Duodenal mucosa (tissue), 2 donors: ENCODE results near the gene PRPH.
A peak's percentile ranks its signal among the peaks of the same experiment; 100 is the strongest.
"Not testable (repeated sequence)": the region's sequence is repeated elsewhere in the genome, so short reads cannot be mapped to it uniquely, and the experiment has no call there.

Experiments
- H3K27ac ChIP-seq: one replicate; pipeline ENCODE4 v1.7.0; 2013; ENCODE audit warnings: low read depth, low read length
- H3K27me3 ChIP-seq, 2 donors: one replicate each; pipeline ENCODE4 v1.7.0; 2013; ENCODE audit warnings: low read length in 2 of 2, control low read depth in 1 of 2; ENCODE audit not compliant: insufficient read depth in 2 of 2, control insufficient read depth in 1 of 2
- H3K36me3 ChIP-seq, 2 donors: one replicate each; pipeline ENCODE4 v1.7.0; 2013; ENCODE audit warnings: low read length in 2 of 2, control low read depth in 1 of 2; ENCODE audit not compliant: insufficient read depth in 2 of 2, control insufficient read depth in 1 of 2
- H3K4me1 ChIP-seq, 2 donors: one replicate each; pipeline ENCODE4 v1.7.0; 2013; ENCODE audit warnings: low read length in 2 of 2, control low read depth in 1 of 2; ENCODE audit not compliant: insufficient read depth in 2 of 2, control insufficient read depth in 1 of 2
- H3K4me3 ChIP-seq, 2 donors: one replicate each; pipeline ENCODE4 v1.7.0; 2013; ENCODE audit warnings: low read length in 2 of 2, low read depth in 1 of 2
- H3K9ac ChIP-seq, 2 donors: one replicate each; pipeline ENCODE4 v1.7.0; 2013; ENCODE audit warnings: low read length in 2 of 2, low read depth in 1 of 2
- H3K9me3 ChIP-seq, 2 donors: one replicate each; pipeline ENCODE4 v1.7.0; 2013; ENCODE audit warnings: low read length in 2 of 2, control low read depth in 1 of 2; ENCODE audit not compliant: control insufficient read depth in 1 of 2

The PRPH gene

DNA sequence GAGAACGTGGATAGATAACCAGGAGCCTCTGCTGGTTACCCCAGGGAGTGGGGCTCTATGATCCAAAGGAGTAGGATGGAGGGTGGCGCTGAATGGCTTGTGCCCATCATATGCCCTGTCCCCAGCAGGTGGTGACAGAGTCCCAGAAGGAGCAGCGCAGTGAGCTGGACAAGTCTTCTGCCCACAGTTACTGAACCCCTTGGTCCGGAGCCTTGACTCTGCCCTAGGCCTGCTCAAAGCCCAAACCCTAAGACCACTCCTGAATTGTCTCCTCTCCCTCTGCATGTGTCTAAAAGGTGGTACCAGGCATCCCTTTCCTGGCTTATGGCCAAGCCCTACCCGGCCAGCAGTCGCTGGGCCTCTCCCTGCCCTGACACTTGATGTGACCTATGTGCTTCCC lies 3.2 kb downstream of the PRPH start:
- H3K27me3 ChIP-seq, result peaks cover 41 to 52% of the 10 kb centered on the region in 2 donors
- H3K36me3 ChIP-seq, result no peaks in the 10 kb centered on the region
- no peak overlapping the region for H3K27ac ChIP-seq
- peaks cover 17 to 27% of the 10 kb centered on the region in 2 donors for H3K4me1 ChIP-seq
- H3K9me3 ChIP-seq, result no peaks in the 10 kb centered on the region
- no peak overlapping the region for H3K9ac ChIP-seq
- no peak overlapping the region for H3K4me3 ChIP-seq

DNA sequence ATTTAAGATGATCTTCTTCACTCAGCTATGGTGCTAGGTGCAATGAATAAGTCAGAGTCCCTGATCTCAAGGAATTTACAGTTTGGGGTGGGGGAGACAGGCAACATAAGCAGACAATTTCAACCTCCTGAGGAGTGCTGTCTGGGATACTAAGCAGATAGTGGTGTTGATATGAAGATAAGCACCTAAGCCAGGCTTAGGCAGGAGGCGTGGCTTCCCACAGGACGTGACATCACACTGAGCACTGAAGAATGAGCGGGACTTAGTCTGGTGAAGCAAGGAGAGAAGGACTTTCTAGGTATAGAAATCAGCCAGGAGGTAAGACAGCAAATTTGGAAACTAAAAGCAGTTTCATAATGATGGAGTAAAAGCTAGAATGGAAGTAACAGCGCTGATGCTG lies 6.8 kb downstream of the PRPH start:
- H3K27ac ChIP-seq, result no peak overlapping the region
- peaks cover 17 to 24% of the 10 kb centered on the region in 2 donors for H3K27me3 ChIP-seq
- no peak overlapping the region for H3K9ac ChIP-seq
- no peaks in the 10 kb centered on the region for H3K9me3 ChIP-seq
- peaks cover 9 to 15% of the 10 kb centered on the region in 2 donors for H3K4me1 ChIP-seq
- H3K36me3 ChIP-seq, result no peaks in the 10 kb centered on the region
- no peak overlapping the region for H3K4me3 ChIP-seq

DNA sequence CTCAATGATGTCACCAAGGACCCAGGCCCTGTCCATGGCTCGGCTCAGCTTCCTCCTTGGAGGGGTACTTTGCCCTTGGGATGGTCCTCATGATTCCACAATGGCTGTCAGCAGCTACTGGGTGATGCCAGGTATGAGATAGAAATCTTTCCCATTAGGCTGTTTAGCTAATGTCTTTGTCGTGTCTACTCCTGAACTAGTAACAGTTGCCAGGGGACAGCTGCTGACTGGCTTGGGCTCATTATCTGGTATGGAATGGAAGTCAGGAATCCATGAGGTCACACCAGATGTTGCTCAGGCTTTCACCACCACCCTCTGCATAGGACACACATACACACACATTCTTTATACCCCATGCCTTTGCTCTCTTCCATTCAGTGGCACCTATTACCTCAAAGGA lies 9.2 kb downstream of the PRPH start:
- H3K27me3 ChIP-seq, result peaks cover 0 to 5% of the 10 kb centered on the region in 2 donors

DNA sequence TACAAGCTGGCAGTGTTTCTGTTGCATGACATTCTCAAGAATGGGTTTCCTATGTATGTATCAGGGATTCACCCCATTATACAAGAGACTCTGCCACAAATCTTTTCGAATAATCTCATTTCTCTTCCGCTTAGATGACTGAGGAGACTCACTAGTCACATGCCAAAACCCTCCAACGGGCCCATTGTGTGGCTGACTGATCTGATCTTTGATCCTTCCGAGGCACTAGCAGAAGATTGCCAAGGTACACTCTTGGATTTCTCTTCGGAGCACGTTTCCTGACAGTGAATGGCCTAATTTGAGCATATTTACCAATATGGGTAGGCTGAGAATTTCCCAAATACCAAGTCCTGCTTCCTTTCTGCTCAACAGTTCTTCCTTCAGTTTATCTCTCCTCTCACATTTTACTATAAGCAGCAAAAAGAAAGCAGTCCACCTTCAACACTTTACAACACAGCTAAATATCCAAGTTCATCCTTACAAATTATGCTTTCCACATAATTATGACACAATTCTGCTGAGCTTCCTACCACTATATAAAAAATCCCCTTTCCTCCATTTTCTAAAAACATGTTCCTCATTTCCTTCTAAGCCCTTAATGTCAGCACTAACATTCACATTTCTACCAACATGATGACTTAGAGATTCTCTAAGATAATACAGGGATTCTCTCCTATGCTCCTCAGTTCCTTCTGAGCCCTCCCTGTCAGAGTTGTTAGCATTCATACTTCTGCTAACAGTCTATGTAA lies 11.0 kb downstream of the PRPH start:
- Histone ChIP-seq H3K9ac (no peak overlapping the region), H3K36me3 (no peaks in the 10 kb centered on the region), H3K27ac (no peak overlapping the region), H3K27me3 (peaks cover 0 to 5% of the 10 kb centered on the region in 2 donors), H3K4me3 (no peak overlapping the region), H3K9me3 (no peaks in the 10 kb centered on the region), H3K4me1 (peaks cover 0 to 4% of the 10 kb centered on the region in 2 donors)

More for the DNA sequence above, 9.2 kb downstream of the PRPH start:
- Histone ChIP-seq H3K4me3 (no peak overlapping the region), H3K27ac (no peak overlapping the region), H3K4me1 (peaks cover 0 to 4% of the 10 kb centered on the region in 2 donors), H3K9me3 (no peaks in the 10 kb centered on the region), H3K9ac (no peak overlapping the region), H3K36me3 (no peaks in the 10 kb centered on the region)

DNA sequence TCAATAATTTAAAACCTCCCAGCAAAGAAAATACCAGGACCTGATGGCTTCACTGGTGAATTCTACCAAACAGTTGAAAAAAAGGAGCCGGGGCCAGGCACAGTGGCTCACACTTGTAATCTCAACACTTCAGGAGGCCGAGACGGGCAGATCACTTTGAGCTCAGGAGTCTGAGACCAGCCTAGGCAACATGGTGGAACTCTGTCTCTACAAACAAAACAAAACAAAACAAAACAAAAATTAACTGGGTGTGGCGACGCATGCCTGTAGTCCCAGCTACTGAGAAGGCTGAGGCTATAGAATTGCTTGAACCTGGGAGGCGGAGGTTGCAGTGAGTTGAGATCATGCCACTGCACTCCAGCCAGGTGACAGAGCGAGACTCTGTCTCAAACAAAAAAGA lies 14.4 kb downstream of the PRPH start:
- H3K4me1 ChIP-seq, result peaks cover 0 to 4% of the 10 kb centered on the region in 2 donors
- no peak overlapping the region for H3K27ac ChIP-seq
- H3K9ac ChIP-seq, result no peak overlapping the region
- no peaks in the 10 kb centered on the region for H3K36me3 ChIP-seq
- no peak overlapping the region for H3K4me3 ChIP-seq
- no peaks in the 10 kb centered on the region for H3K27me3 ChIP-seq
- H3K9me3 ChIP-seq, result no peaks in the 10 kb centered on the region

DNA sequence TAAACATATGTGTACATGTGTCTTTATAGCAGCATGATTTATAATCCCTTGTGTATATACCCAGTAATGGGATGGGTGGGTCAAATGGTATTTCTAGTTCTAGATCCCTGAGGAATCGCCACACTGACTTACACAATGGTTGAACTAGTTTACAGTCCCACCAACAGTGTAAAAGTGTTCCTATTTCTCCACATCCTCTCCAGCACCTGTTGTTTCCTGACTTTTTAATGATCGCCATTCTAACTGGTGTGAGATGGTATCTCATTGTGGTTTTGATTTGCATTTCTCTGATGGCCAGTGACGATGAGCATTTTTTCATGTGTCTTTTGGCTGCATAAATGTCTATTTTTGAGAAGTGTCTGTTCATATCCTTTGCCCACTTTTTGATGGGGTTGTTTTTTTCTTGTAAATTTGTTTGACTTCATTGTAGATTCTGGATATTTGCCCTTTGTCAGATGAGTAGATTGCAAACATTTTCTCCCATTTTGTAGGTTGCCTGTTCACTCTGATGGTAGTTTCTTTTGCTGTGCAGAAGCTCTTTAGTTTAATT lies 15.6 kb downstream of the PRPH start:
- peaks cover 5 to 13% of the 10 kb centered on the region in 2 donors for H3K4me1 ChIP-seq
- H3K27ac ChIP-seq, H3K9me3 ChIP-seq, H3K36me3 ChIP-seq, H3K27me3 ChIP-seq, H3K4me3 ChIP-seq, H3K9ac ChIP-seq: not testable (repeated sequence)

DNA sequence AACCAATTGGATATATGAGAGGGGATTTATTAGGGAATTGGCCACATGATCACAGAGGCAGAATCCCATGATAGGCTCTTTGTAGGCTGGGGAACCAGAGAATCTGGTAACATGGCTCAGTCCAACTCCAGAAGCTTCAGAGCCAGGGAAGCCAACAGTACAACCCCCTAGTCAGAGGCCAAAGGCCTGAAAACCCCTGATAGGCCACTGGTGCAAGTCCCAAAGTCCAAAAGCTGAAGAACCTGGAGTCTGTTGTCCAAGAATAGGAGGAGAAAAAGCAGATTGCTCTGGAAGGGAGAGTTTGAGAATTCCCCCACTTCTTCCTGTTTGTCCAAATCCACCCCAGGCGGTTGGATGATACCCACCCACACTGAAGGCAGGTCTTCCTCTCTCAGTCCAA lies 19.9 kb downstream of the PRPH start:
- Histone ChIP-seq H3K9ac (no peak overlapping the region), H3K27me3 (no peaks in the 10 kb centered on the region), H3K27ac (no peak overlapping the region), H3K4me3 (no peak overlapping the region), H3K9me3 (no peaks in the 10 kb centered on the region), H3K4me1 (peaks cover 5 to 8% of the 10 kb centered on the region in 2 donors), H3K36me3 (no peaks in the 10 kb centered on the region)

DNA sequence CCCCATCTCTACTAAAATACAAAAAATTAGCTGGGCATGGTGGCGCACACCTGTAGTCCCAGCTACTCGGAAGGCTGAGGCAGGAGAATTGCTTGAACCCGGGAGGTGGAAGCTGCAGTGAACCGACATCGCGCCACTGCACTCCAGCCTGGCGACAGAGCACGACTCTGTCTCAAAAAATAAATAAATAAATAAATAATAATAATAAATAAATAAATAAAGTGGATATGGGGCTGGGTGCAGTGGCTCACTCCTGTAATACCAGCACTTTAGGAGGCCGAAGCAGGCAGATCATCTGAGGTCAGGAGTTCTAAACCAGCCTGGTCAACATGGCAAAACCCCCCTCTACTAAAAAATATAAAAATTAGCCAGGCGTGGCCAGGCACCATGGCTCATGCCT lies 22.2 kb downstream of the PRPH start:
- not testable (repeated sequence) for H3K9ac ChIP-seq, H3K36me3 ChIP-seq, H3K27me3 ChIP-seq, H3K4me3 ChIP-seq, H3K27ac ChIP-seq, H3K9me3 ChIP-seq
- H3K4me1 ChIP-seq, result peaks cover 9 to 12% of the 10 kb centered on the region in 2 donors

DNA sequence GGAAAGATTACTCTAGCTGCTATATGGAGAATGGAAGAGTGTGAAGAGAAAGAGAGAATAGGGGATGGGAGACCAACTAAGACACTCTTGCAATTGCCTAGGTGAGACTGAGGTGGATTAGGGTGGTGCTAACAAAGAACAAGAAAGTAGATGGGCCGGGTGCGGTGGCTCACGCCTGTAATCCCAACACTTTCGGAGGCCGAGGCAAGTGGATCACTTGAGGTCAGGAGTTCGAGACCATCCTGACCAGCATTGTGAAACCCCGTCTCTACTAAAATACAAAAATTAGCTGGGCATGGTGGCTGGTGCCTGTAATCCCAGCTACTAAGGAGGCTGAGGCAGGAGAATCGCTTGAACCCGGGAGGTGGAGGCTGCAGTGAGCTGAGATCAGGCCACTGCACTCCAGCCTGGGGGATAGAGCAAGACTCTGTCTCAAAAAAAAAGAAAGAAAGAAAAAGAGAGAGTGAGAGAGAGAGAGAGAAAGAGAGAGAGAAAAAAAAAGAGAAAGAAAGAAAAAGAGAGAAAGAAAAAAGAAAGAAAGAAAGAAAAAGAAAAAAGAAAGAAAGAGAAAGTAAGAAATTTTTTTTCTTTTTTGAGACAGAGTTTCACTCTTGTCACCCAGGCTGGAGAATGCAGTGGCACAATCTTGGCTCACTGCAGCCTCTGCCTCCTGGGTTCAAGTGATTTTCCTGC lies 25.6 kb downstream of the PRPH start:
- not testable (repeated sequence) for H3K27ac ChIP-seq, H3K9ac ChIP-seq, H3K4me3 ChIP-seq, H3K36me3 ChIP-seq, H3K9me3 ChIP-seq, H3K27me3 ChIP-seq
- peaks cover 15 to 19% of the 10 kb centered on the region in 2 donors for H3K4me1 ChIP-seq

DNA sequence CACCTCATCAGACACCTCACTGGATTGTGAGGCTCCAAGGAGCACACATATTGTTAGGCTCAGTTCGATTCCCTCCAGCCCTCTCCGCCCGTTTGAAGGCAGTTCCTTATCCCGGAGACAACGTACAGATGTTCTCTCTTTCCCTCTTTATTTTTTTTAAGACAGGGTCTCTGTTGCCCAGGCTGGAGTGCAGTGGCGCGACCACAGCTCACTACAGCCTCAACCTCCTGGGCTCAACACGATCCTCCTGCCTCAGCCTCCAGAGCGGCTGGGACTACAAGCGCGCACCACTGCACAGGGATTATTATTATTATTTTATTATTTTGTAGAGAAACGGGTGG lies 27.4 kb downstream of the PRPH start:
- H3K36me3 ChIP-seq, result no peaks in the 10 kb centered on the region
- H3K9me3 ChIP-seq, result no peaks in the 10 kb centered on the region
- H3K4me1 ChIP-seq, result peaks cover 15 to 19% of the 10 kb centered on the region in 2 donors
- H3K27me3 ChIP-seq, result no peaks in the 10 kb centered on the region
- H3K9ac ChIP-seq, result peak overlapping the region; percentile 35 to 74
- H3K27ac ChIP-seq, result no peak overlapping the region
- H3K4me3 ChIP-seq, result peak overlapping the region; percentile 90 to 93
